Karpas-422 (cell line): ENCODE results near the gene ANKLE2. TPM values are rescaled to one million over a fixed set of nuclear protein-coding genes. Genes with fewer than 3 reads are reported as not detected.

Source experiments
- DNase-seq: peaks from one replicate; pipeline ENCODE4 v3.0.0-alpha.2; 2015
- H2AFZ ChIP-seq: fragments of 200-600 bp; sonication (generic); 2 replicates; pipeline ENCODE4 v1.6.1; 2014; ENCODE audit warnings: antibody characterized with exemption, low read length, mixed read lengths
- H3K27ac ChIP-seq: fragments of 200-600 bp; sonication (generic); 2 replicates; pipeline ENCODE4 v1.5.1; 2014; ENCODE audit warnings: mild to moderate bottlenecking, low read length, moderate library complexity
- H3K27me3 ChIP-seq: fragments of 200-600 bp; sonication (generic); 2 replicates; pipeline ENCODE4 v1.6.1; 2014; ENCODE audit warnings: low read length, mixed read lengths
- H3K36me3 ChIP-seq: fragments of 200-600 bp; sonication (generic); 2 replicates; pipeline ENCODE4 v1.6.1; 2014; ENCODE audit warnings: low read length, mixed read lengths; ENCODE audit not compliant: insufficient read depth
- H3K4me1 ChIP-seq: fragments of 200-600 bp; sonication (generic); 2 replicates; pipeline ENCODE4 v1.6.1; 2014; ENCODE audit warnings: mild to moderate bottlenecking, low read length, mixed read lengths
- H3K4me2 ChIP-seq: fragments of 200-600 bp; sonication (generic); 2 replicates; pipeline ENCODE4 v1.6.1; 2014; ENCODE audit warnings: low read length, low read depth, mild to moderate bottlenecking; ENCODE audit not compliant: poor library complexity, severe bottlenecking
- H3K4me3 ChIP-seq: fragments of 200-600 bp; sonication (generic); 2 replicates; pipeline ENCODE4 v1.5.1; 2014; ENCODE audit warnings: mild to moderate bottlenecking, antibody characterized with exemption, low read length, mixed read lengths
- H3K79me2 ChIP-seq: fragments of 200-600 bp; sonication (generic); 2 replicates; pipeline ENCODE4 v1.6.1; 2014; ENCODE audit warnings: mild to moderate bottlenecking, low read length, mixed read lengths
- H3K9ac ChIP-seq: fragments of 200-600 bp; sonication (generic); 2 replicates; pipeline ENCODE4 v1.6.0; 2014; ENCODE audit warnings: low read length
- H3K9me2 ChIP-seq: fragments of 200-600 bp; sonication (generic), shearing (Covaris generic); replicated peaks from 2 replicates; pipeline ENCODE4 v1.6.0; 2014; ENCODE audit warnings: mild to moderate bottlenecking, low read length, moderate library complexity; ENCODE audit not compliant: insufficient read depth
- H3K9me3 ChIP-seq: fragments of 300-700, 200-600 bp; sonication (generic); 2 replicates; pipeline ENCODE4 v1.6.1; 2014; ENCODE audit warnings: low read length, mixed read lengths
- H4K20me1 ChIP-seq: fragments of 200-600 bp; sonication (generic); 2 replicates; pipeline ENCODE4 v1.6.1; 2014; ENCODE audit warnings: mild to moderate bottlenecking, antibody characterized with exemption, low read length, low read depth; ENCODE audit not compliant: insufficient read depth
- total RNA-seq: library from RNA; depleted of rRNA; stranded (reverse); fragments of >200 nt; shearing (Covaris generic); gene quantifications from 2 replicates; pipeline ENCODE4 v1.2.3, GENCODE V29; 2014; ENCODE audit warnings: low replicate concordance

Gene ANKLE2
- total RNA-seq, 1 experiment from 2014 or later: 42.7 TPM

- H2AFZ ChIP-seq: no peak overlapping the region
- H3K4me1 ChIP-seq: no peaks in the 10 kb centered on the region
- H3K4me3 ChIP-seq: no peak overlapping the region
Observed at GRCh38 chr12:132736378-132736777, 25.3 kb downstream of the ANKLE2 start.

GRCh38 chr12:132735496-132735895 lies 26.1 kb downstream of the ANKLE2 start:
- no peaks in the 10 kb centered on the region for H3K27me3 ChIP-seq
- no peaks in the 10 kb centered on the region for H3K9me2 ChIP-seq
- peaks cover 5% of the 10 kb centered on the region; the same call in 1 of the 2 replicates for H3K79me2 ChIP-seq
- no peak overlapping the region for H3K9ac ChIP-seq
- H3K4me3 ChIP-seq: no peak overlapping the region
- no peaks in the 10 kb centered on the region for H3K9me3 ChIP-seq
- no peaks in the 10 kb centered on the region for H4K20me1 ChIP-seq
- no peak overlapping the region for H2AFZ ChIP-seq
- no peak for DNase-seq
- no peaks in the 10 kb centered on the region for H3K4me1 ChIP-seq
- no peak overlapping the region for H3K4me2 ChIP-seq
- H3K36me3 ChIP-seq: peaks cover 50% of the 10 kb centered on the region
- no peak overlapping the region for H3K27ac ChIP-seq

More at GRCh38 chr12:132736378-132736777, 25.3 kb downstream of the ANKLE2 start:
- H3K27ac ChIP-seq: no peak overlapping the region
- H3K9ac ChIP-seq: no peak overlapping the region
- no peak overlapping the region for H3K4me2 ChIP-seq
- H3K9me2 ChIP-seq: no peaks in the 10 kb centered on the region
- H4K20me1 ChIP-seq: no peaks in the 10 kb centered on the region
- H3K9me3 ChIP-seq: no peaks in the 10 kb centered on the region
- no peaks in the 10 kb centered on the region for H3K27me3 ChIP-seq
- peaks cover 9% of the 10 kb centered on the region for H3K79me2 ChIP-seq
- peaks cover 56% of the 10 kb centered on the region for H3K36me3 ChIP-seq
- DNase-seq: no peak

- Histone ChIP-seq H3K9me3 (no peaks in the 10 kb centered on the region), H3K4me3 (no peak overlapping the region), H3K27me3 (no peaks in the 10 kb centered on the region), H3K4me1 (no peaks in the 10 kb centered on the region), H4K20me1 (no peaks in the 10 kb centered on the region), H3K9me2 (no peaks in the 10 kb centered on the region), H2AFZ (no peak overlapping the region), H3K36me3 (peaks cover 39% of the 10 kb centered on the region), H3K9ac (no peak overlapping the region), H3K79me2 (peaks cover 5% of the 10 kb centered on the region; the same call in 1 of the 2 replicates), H3K4me2 (no peak overlapping the region), H3K27ac (no peak overlapping the region)
- DNase-seq: no peak
Observed at GRCh38 chr12:132734206-132734605, 27.4 kb downstream of the ANKLE2 start.

- no peak overlapping the region for H3K9ac ChIP-seq
- no peaks in the 10 kb centered on the region for H4K20me1 ChIP-seq
- 0 out of 2 replicates have a peak, but pooled peaks cover 6% of the 10 kb centered on the region for H3K79me2 ChIP-seq
- H2AFZ ChIP-seq: no peak overlapping the region
- no peaks in the 10 kb centered on the region for H3K27me3 ChIP-seq
- no peak overlapping the region for H3K27ac ChIP-seq
- DNase-seq: no peak
- H3K9me3 ChIP-seq: no peaks in the 10 kb centered on the region
- no peaks in the 10 kb centered on the region for H3K9me2 ChIP-seq
- H3K4me1 ChIP-seq: no peaks in the 10 kb centered on the region
- no peak overlapping the region for H3K4me3 ChIP-seq
- H3K36me3 ChIP-seq: peaks cover 33% of the 10 kb centered on the region
- no peak overlapping the region for H3K4me2 ChIP-seq
Observed at GRCh38 chr12:132731574-132731973, 30.1 kb downstream of the ANKLE2 start.

GRCh38 chr12:132730353-132730752 lies 31.3 kb downstream of the ANKLE2 start:
- H3K9me3 ChIP-seq: no peaks in the 10 kb centered on the region
- no peak overlapping the region for H3K27ac ChIP-seq
- no peak overlapping the region for H3K4me2 ChIP-seq
- peaks cover 32% of the 10 kb centered on the region for H3K36me3 ChIP-seq
- H4K20me1 ChIP-seq: no peaks in the 10 kb centered on the region
- H3K9ac ChIP-seq: no peak overlapping the region
- H3K4me3 ChIP-seq: no peak overlapping the region
- H3K79me2 ChIP-seq: 0 out of 2 replicates have a peak, but pooled peaks cover 6% of the 10 kb centered on the region
- H2AFZ ChIP-seq: no peak overlapping the region
- H3K9me2 ChIP-seq: no peaks in the 10 kb centered on the region
- DNase-seq: no peak
- H3K4me1 ChIP-seq: no peaks in the 10 kb centered on the region
- no peaks in the 10 kb centered on the region for H3K27me3 ChIP-seq

- Histone ChIP-seq H3K27ac (no peak overlapping the region), H3K9ac (no peak overlapping the region), H3K36me3 (peaks cover 30% of the 10 kb centered on the region), H3K79me2 (0 out of 2 replicates have a peak, but pooled peaks cover 4% of the 10 kb centered on the region), H3K4me1 (no peaks in the 10 kb centered on the region), H3K9me2 (no peaks in the 10 kb centered on the region), H2AFZ (no peak overlapping the region), H3K27me3 (no peaks in the 10 kb centered on the region), H3K4me2 (no peak overlapping the region), H4K20me1 (no peaks in the 10 kb centered on the region), H3K4me3 (no peak overlapping the region), H3K9me3 (no peaks in the 10 kb centered on the region)
- no peak for DNase-seq
Observed at GRCh38 chr12:132729541-132730320, 31.9 kb downstream of the ANKLE2 start.

- no peaks in the 10 kb centered on the region for H3K27me3 ChIP-seq
Observed at GRCh38 chr12:132728502-132728901, 33.1 kb downstream of the ANKLE2 start.

GRCh38 chr12:132727091-132727794 lies 34.4 kb downstream of the ANKLE2 start:
- Histone ChIP-seq H3K4me2 (no peak overlapping the region), H3K4me1 (no peaks in the 10 kb centered on the region), H3K36me3 (peaks cover 26% of the 10 kb centered on the region), H3K9me2 (no peaks in the 10 kb centered on the region), H3K9me3 (no peaks in the 10 kb centered on the region), H3K79me2 (0 out of 2 replicates have a peak, but pooled peaks cover 3% of the 10 kb centered on the region), H3K27ac (no peak overlapping the region), H4K20me1 (no peaks in the 10 kb centered on the region), H3K4me3 (no peak overlapping the region), H3K9ac (no peak overlapping the region), H2AFZ (no peak overlapping the region), H3K27me3 (no peaks in the 10 kb centered on the region)
- DNase-seq: no peak

More at GRCh38 chr12:132728502-132728901, 33.1 kb downstream of the ANKLE2 start:
- H2AFZ ChIP-seq: no peak overlapping the region
- no peaks in the 10 kb centered on the region for H3K9me2 ChIP-seq
- no peaks in the 10 kb centered on the region for H3K9me3 ChIP-seq
- H3K4me2 ChIP-seq: no peak overlapping the region
- H4K20me1 ChIP-seq: no peaks in the 10 kb centered on the region
- no peak for DNase-seq
- no peak overlapping the region for H3K27ac ChIP-seq
- no peaks in the 10 kb centered on the region for H3K4me1 ChIP-seq
- no peak overlapping the region for H3K4me3 ChIP-seq
- H3K36me3 ChIP-seq: peaks cover 25% of the 10 kb centered on the region
- no peak overlapping the region for H3K9ac ChIP-seq
- H3K79me2 ChIP-seq: 0 out of 2 replicates have a peak, but pooled peaks cover 3% of the 10 kb centered on the region
